ENCODE data around the gene MTRR.

DNA sequence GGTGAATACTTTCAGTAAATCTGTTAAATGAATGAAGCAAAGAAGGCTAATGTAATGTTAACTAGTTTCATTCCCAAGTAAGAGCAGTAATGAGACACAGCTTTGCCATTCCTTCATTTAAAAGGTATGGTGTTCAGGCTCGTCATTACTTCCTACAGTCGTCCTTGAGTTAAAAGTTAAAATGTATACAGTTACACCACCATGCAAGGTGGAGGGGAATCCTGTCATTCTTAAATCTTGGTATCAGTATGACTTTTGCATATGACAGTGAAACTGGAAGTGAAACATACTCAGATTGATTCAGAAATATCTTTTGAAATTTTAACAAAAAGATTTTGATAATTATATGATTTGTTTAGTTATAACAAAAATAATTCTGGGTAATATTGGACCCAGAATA, 25.9 kb downstream of the MTRR start:
- TF ChIP-seq, protein P1, sequence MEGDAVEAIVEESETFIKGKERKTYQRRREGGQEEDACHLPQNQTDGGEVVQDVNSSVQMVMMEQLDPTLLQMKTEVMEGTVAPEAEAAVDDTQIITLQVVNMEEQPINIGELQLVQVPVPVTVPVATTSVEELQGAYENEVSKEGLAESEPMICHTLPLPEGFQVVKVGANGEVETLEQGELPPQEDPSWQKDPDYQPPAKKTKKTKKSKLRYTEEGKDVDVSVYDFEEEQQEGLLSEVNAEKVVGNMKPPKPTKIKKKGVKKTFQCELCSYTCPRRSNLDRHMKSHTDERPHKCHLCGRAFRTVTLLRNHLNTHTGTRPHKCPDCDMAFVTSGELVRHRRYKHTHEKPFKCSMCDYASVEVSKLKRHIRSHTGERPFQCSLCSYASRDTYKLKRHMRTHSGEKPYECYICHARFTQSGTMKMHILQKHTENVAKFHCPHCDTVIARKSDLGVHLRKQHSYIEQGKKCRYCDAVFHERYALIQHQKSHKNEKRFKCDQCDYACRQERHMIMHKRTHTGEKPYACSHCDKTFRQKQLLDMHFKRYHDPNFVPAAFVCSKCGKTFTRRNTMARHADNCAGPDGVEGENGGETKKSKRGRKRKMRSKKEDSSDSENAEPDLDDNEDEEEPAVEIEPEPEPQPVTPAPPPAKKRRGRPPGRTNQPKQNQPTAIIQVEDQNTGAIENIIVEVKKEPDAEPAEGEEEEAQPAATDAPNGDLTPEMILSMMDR (IDR thresholded peaks at IDR 0.05; ENCODE audit: low read length): no peak
- no peak for TF ChIP-seq EZH2 (IDR thresholded peaks at IDR 0.05; ENCODE audit: borderline replicate concordance, low read length)
